GM23248 (cell line): Measurements from ENCODE around the gene MEI1.

Experiments used
- EZH2 ChIP-seq: fragments of 200-600 bp; sonication (generic); IDR thresholded peaks from 2 replicates; pipeline ENCODE4 v1.6.1; 2018; ENCODE audit warnings: antibody characterized with exemption, mild to moderate bottlenecking; ENCODE audit not compliant: insufficient read depth, poor library complexity, severe bottlenecking
- EZH2phosphoT487 ChIP-seq: fragments of 200-600 bp; sonication (generic); IDR thresholded peaks from 2 replicates; pipeline ENCODE4 v1.6.1; 2018; ENCODE audit warnings: antibody characterized with exemption, moderate library complexity, mild to moderate bottlenecking, low read depth; ENCODE audit not compliant: insufficient read depth

GRCh38 chr22:41713004-41713403 is 13.7 kb downstream of the MEI1 start:
- TF ChIP-seq EZH2phosphoT487 = no peak
- no peak for TF ChIP-seq EZH2
